Nephron progenitor cell (in vitro differentiated cells): ENCODE data around the gene SPRY1.

Experiments used
- DNase-seq: peaks from one replicate; pipeline ENCODE4 v3.0.0; 2021
- H3K27ac Mint-ChIP-seq: 2 replicates; pipeline ENCODE4 v1.8.0; 2021; ENCODE audit warnings: mild to moderate bottlenecking, moderate library complexity, mixed read lengths
- H3K27me3 Mint-ChIP-seq: 2 replicates; pipeline ENCODE4 v1.8.0; 2021; ENCODE audit warnings: mild to moderate bottlenecking, low read depth, mixed read lengths; ENCODE audit not compliant: poor library complexity
- H3K36me3 Mint-ChIP-seq: 2 replicates; pipeline ENCODE4 v1.8.0; 2021; ENCODE audit warnings: low read depth, mixed read lengths
- H3K4me1 Mint-ChIP-seq: 2 replicates; pipeline ENCODE4 v1.8.0; 2021; ENCODE audit warnings: mixed read lengths
- H3K4me3 Mint-ChIP-seq: 2 replicates; pipeline ENCODE4 v1.8.0; 2021; ENCODE audit warnings: mild to moderate bottlenecking, moderate library complexity, mixed read lengths
- H3K9me3 Mint-ChIP-seq: 2 replicates; pipeline ENCODE4 v1.8.0; 2021; ENCODE audit warnings: mild to moderate bottlenecking, moderate library complexity, mixed read lengths
- TF ChIP-seq, protein P1 (sequence below): fragments of 200-600 bp; sonication (generic); IDR thresholded peaks from 2 replicates; pipeline ENCODE4 v1.5.0; 2021; ENCODE audit warnings: antibody characterized with exemption

SPRY1 gene

DNA sequence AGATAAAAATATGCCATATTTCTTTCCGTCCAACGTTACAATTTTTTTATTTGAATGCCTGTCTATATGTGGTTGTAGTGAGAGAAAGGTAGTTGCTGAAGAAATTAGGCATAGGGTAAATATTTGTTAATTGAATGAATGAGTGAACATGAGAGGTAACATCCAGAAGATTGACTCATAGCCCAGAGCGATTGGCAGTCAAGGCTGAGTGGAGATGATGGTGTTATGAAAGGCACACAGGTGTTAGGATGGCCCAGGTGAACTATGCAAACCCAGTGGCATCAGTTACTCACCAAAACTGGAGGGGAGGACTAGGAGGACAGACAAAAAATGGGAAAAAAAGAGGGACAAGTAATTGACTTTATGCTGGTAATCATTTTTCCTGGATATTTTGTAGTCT, 31.7 kb upstream of the SPRY1 start:
- H3K9me3 Mint-ChIP-seq, result peaks cover 3% of the 10 kb centered on the region
- H3K4me3 Mint-ChIP-seq, result no peak overlapping the region
- TF ChIP-seq, protein P1, sequence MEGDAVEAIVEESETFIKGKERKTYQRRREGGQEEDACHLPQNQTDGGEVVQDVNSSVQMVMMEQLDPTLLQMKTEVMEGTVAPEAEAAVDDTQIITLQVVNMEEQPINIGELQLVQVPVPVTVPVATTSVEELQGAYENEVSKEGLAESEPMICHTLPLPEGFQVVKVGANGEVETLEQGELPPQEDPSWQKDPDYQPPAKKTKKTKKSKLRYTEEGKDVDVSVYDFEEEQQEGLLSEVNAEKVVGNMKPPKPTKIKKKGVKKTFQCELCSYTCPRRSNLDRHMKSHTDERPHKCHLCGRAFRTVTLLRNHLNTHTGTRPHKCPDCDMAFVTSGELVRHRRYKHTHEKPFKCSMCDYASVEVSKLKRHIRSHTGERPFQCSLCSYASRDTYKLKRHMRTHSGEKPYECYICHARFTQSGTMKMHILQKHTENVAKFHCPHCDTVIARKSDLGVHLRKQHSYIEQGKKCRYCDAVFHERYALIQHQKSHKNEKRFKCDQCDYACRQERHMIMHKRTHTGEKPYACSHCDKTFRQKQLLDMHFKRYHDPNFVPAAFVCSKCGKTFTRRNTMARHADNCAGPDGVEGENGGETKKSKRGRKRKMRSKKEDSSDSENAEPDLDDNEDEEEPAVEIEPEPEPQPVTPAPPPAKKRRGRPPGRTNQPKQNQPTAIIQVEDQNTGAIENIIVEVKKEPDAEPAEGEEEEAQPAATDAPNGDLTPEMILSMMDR, result no peak
- H3K36me3 Mint-ChIP-seq, result no peaks in the 10 kb centered on the region
- peak overlapping the region; percentile 7 for H3K27ac Mint-ChIP-seq
- DNase-seq, result no peak
- H3K27me3 Mint-ChIP-seq, result no peaks in the 10 kb centered on the region
- no peaks in the 10 kb centered on the region for H3K4me1 Mint-ChIP-seq

DNA sequence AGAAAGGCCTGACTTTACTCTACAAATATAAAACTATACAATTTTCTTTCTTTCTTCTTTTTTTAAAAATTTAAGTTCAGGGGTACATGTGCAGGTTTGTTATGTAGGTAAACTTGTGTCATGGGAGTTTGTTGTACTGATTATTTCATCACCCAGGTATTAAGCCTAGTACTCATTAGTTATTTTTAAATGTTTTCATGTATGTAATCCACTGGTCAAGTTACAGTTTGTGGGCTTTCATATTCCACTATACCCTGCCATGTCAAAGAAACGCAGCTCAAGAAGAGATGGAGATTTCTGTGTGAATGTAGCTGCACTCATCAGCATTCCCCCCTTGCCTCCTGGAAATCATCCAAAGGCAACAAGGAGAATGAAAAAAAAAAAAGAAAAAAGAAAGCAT, 31.2 kb upstream of the SPRY1 start:
- no peak for DNase-seq
- Mint-ChIP-seq H3K4me1 (no peaks in the 10 kb centered on the region), H3K4me3 (no peak overlapping the region), H3K9me3 (peaks cover 3% of the 10 kb centered on the region), H3K36me3 (no peaks in the 10 kb centered on the region), H3K27ac (peak overlapping the region; percentile 24), H3K27me3 (no peaks in the 10 kb centered on the region)
- TF ChIP-seq, protein P1, result no peak

DNA sequence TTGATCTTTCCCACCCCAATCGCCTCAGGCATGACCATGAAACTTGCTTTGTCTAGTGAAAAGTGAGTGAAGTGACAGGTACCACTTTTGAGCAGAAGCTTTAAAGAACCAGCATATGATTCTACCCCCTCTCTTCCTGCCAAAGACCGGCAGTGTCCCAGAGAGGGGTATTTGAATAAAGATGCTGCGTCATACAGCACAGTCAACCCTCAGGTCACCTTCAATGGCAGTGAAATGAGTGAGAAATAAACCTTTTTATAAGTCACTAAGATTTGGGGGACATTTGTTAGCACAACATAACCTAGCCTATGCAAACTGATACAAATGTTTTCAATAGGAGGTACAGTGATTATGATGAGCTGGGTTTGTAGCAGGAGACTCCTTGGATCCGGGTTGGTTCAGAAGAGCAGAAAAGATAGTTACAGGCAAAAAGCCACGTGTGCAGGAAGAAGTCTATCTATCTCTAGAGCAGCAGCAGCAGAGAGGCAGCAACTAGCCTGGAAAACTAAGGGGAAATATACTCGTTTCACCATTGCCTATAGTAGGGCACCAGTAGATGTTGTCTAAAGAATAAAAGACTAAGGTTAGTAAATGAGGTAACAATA, 30.3 kb upstream of the SPRY1 start:
- TF ChIP-seq, protein P1, result no peak
- Mint-ChIP-seq H3K4me3 (no peak overlapping the region), H3K27me3 (no peaks in the 10 kb centered on the region), H3K9me3 (peaks cover 3% of the 10 kb centered on the region), H3K36me3 (no peaks in the 10 kb centered on the region), H3K4me1 (no peaks in the 10 kb centered on the region), H3K27ac (peak overlapping the region; percentile 24)
- DNase-seq, result no peak

DNA sequence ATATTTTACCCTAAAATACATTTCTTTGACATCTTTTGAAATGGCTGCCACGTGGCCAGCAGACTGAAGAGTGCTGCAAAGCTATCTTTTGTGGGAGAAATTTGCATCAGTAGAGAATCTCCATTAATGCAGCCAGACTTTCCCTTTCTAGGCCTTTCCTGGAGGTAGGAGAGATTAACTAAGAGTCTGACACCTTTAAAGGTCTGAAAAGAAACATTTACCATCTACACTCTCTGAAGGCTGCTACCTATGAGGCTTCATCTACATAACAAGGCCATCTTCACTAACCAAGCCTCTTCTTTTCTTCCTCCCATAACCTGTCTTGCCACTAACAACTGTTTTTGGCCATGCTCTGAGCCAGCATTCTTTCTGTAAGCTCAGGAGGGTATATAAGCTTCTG, 17.8 kb upstream of the SPRY1 start:
- Mint-ChIP-seq H3K4me1 (no peaks in the 10 kb centered on the region), H3K36me3 (no peaks in the 10 kb centered on the region), H3K9me3 (peaks cover 16% of the 10 kb centered on the region), H3K4me3 (no peak overlapping the region), H3K27me3 (no peaks in the 10 kb centered on the region), H3K27ac (no peak overlapping the region)
- DNase-seq, result no peak
- TF ChIP-seq, protein P1, result no peak

DNA sequence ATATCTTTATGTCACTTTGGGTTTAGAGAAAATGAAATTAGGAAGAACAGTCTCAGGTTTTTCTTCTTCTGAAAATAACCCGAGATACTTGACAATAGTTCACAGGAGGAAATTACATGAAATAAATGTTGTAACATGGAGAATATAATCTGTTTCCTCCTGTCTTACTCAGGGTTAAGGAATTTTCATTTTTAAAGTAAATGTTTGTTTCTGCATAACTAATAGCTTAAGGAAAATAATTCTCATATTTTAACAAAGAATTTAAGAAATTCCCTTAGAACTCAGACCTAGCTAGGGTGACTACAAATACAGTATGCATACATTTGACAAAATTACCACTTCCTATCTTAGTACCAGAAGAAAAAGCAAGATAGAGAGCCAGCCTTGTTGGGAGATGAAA, 17.2 kb upstream of the SPRY1 start:
- no peak overlapping the region for H3K27ac Mint-ChIP-seq
- H3K4me1 Mint-ChIP-seq, result no peaks in the 10 kb centered on the region
- H3K36me3 Mint-ChIP-seq, result no peaks in the 10 kb centered on the region
- TF ChIP-seq, protein P1, result no peak
- no peaks in the 10 kb centered on the region for H3K27me3 Mint-ChIP-seq
- no peak overlapping the region for H3K4me3 Mint-ChIP-seq
- H3K9me3 Mint-ChIP-seq, result peaks cover 12% of the 10 kb centered on the region
- no peak for DNase-seq
